Psoas muscle (tissue), 8 donors: Measurements from ENCODE around the gene TMA7. TPM values are rescaled to one million over a fixed set of nuclear protein-coding genes. Genes with fewer than 3 reads are reported as not detected.

ENCODE experiments used
- ATAC-seq, 4 donors: fragments of 200-7000 bp; cut with Tn5 transposase; one replicate each; pipeline ENCODE4 v1.9.1; 2020; ENCODE audit warnings: moderate library complexity in 3 of 4, mild to moderate bottlenecking in 2 of 4
- DNase-seq, 2 donors: peaks; one replicate each; pipeline ENCODE4 v3.0.0-alpha.2; 2020
- H3K27ac ChIP-seq: fragments of 200-600 bp; one replicate; pipeline ENCODE4 v1.8.0; 2022
- H3K27me3 ChIP-seq, 3 donors: fragments of 200-600 bp in 1 of 3; one replicate each; pipeline versions ENCODE4 v1.6.1 to v1.8.0; 2013 to 2022; ENCODE audit warnings: low read length in 2 of 3, mild to moderate bottlenecking in 2 of 3, moderate library complexity in 1 of 3; ENCODE audit not compliant: insufficient read depth in 3 of 3
- H3K36me3 ChIP-seq, 2 donors: fragments of 200-600 bp in 1 of 2; one replicate each; pipeline versions ENCODE4 v1.6.1 to v1.8.0; 2013 to 2022; ENCODE audit warnings: low read depth in 1 of 2, mild to moderate bottlenecking in 1 of 2, moderate library complexity in 1 of 2; ENCODE audit not compliant: insufficient read depth in 1 of 2
- H3K4me1 ChIP-seq: fragments of 200-600 bp; one replicate; pipeline ENCODE4 v1.8.0; 2022
- H3K4me3 ChIP-seq: fragments of 200-600 bp; one replicate; pipeline ENCODE4 v1.8.0; 2022; ENCODE audit warnings: mild to moderate bottlenecking
- H3K9me3 ChIP-seq: fragments of 200-600 bp; one replicate; pipeline ENCODE4 v1.8.0; 2022
- CTCF ChIP-seq: fragments of 200-600 bp; IDR thresholded peaks from one replicate; pipeline ENCODE4 v1.8.0; 2022; ENCODE audit warnings: antibody characterized with exemption
- WGBS, 3 donors: extraction: QIAGEN DNeasy Blood & Tissue Kit; methylation state at CpG; one replicate each; pipeline versions ENCODE4 v1.1.6 to v1.1.7; 2013; 5-methylcytosine and 5-hydroxymethylcytosine counted together
- intact Hi-C, 2 donors: fragments of 100-400 bp; cut with DNase I; formaldehyde crosslinking; loops; one replicate each; pipeline versions ENCODE4 v1.11.0 to v1.14.2; 2022
- polyA plus RNA-seq, 3 donors: library from polyadenylated mRNA; stranded (reverse); fragments of 200-250 nt; gene quantifications; one replicate each; pipeline ENCODE4 v1.2.3, GENCODE V29; 2013
- total RNA-seq, 4 donors: library from RNA; stranded (reverse); fragmentation: NEBNext Ultra II Directional in 2 of 4; extraction: Animal tissue kit (Norgen Biotek cat#: 25700) in 2 of 4; gene quantifications; one replicate each; pipeline versions ENCODE4 v1.2.1 to v1.2.4, GENCODE V29; 2021 to 2023
- donor health status: healthy with polysubstance abuse.
- donor health status: DM: no; HTN: no; CAD: no; lungs with moderate emphysema.
- donor health status: Bipolar disorder and iron deficiency.
- donor health status: healthy.
- donor health status: DM: yes; HTN: yes; CAD: no.
- donor health status: DM: no; HTN: no; CAD: no.
- donor health status: DM: no; HTN: no; CAD: no.
- donor health status: DM: yes; HTN: yes; CAD: no.

The TMA7 gene
- total and polyA plus RNA-seq, 7 donors: 156 to 342 (median 218) TPM

GRCh38 chr3:48466386-48467109 is 26.5 kb downstream of the TMA7 start:
- Histone ChIP-seq H3K27me3 (no peaks in the 10 kb centered on the region), H3K4me3 (peak overlapping the region; percentile 77), H3K36me3 (peaks cover 0 to 25% of the 10 kb centered on the region in 2 donors), H3K27ac (peak overlapping the region; percentile 99), H3K4me1 (peaks cover 34% of the 10 kb centered on the region), H3K9me3 (no peaks in the 10 kb centered on the region)
- intact Hi-C loops: loop anchor here (5.0 to 10.0 kb wide), 2 partner anchors 41 to 218 kb away; partner anchors contain the start of gene NCKIPSD (in 1 of the 2)
- DNase-seq: peak in 1 of 2 donors; percentile 68
- WGBS, 3 donors: 4 to 9% (median 7%) methylated on average over 19 of the region's 19 CpGs
- TF ChIP-seq CTCF: no peak
- ATAC-seq: peak; percentile 1 to 14 (median 4)

DNA sequence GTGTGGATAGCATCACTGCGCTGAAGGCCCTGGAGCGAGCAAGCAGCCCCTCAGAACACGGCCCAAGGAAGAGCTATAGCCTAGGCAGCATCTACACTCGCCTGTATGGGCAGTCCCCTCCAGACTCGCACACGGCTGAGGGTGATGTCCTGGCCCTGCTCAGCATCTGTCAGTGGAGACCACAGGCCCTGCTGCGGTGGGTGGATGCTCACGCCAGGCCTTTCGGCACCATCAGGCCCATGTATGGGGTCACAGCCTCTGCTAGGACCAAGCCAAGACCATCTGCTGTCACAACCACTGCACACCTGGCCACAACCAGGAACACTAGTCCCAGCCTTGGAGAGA is 27.0 kb downstream of the TMA7 start:
- intact Hi-C loops: loop anchor here (5.0 to 10.0 kb wide), 2 partner anchors 40 to 218 kb away; partner anchors contain the start of gene NCKIPSD (in 1 of the 2)
- ATAC-seq: no peak
- H3K4me1 ChIP-seq: peaks cover 40% of the 10 kb centered on the region
- WGBS, 3 donors: 48 to 50% (median 50%) methylated on average over 9 of the region's 9 CpGs
- DNase-seq: no peak
- H3K9me3 ChIP-seq: no peaks in the 10 kb centered on the region
- peaks cover 0 to 20% of the 10 kb centered on the region in 2 donors for H3K36me3 ChIP-seq
- H3K27ac ChIP-seq: peak overlapping the region; percentile 99
- no peak for TF ChIP-seq CTCF
- H3K4me3 ChIP-seq: peak overlapping the region; percentile 77
- H3K27me3 ChIP-seq: no peaks in the 10 kb centered on the region

- Histone ChIP-seq H3K9me3 (no peaks in the 10 kb centered on the region), H3K27me3 (no peaks in the 10 kb centered on the region), H3K4me3 (peak overlapping the region; percentile 77), H3K36me3 (peaks cover 0 to 20% of the 10 kb centered on the region in 2 donors), H3K27ac (peak overlapping the region; percentile 99), H3K4me1 (peaks cover 43% of the 10 kb centered on the region)
- DNase-seq: no peak
- ATAC-seq: no peak
- 50 to 57% (median 52%) methylated on average over 7 of the region's 7 CpGs for WGBS, 3 donors
- TF ChIP-seq CTCF: no peak
- intact Hi-C loops: loop anchor here (5.0 to 10.0 kb wide), 2 partner anchors 40 to 217 kb away; partner anchors contain the start of gene NCKIPSD (in 1 of the 2)
These were observed 27.6 kb downstream of the TMA7 start for GRCh38 chr3:48467473-48468267.

GRCh38 chr3:48468329-48468731 is 28.3 kb downstream of the TMA7 start:
- no peaks in the 10 kb centered on the region for H3K9me3 ChIP-seq
- H3K36me3 ChIP-seq: peaks cover 0 to 20% of the 10 kb centered on the region in 2 donors
- no peaks in the 10 kb centered on the region for H3K27me3 ChIP-seq
- no peak for DNase-seq
- ATAC-seq: no peak
- peaks cover 43% of the 10 kb centered on the region for H3K4me1 ChIP-seq
- peak overlapping the region; percentile 77 for H3K4me3 ChIP-seq
- WGBS, 3 donors: 49 to 61% (median 50%) methylated on average over 8 of the region's 8 CpGs
- intact Hi-C loops: loop anchor here (5.0 to 10.0 kb wide), 2 partner anchors 39 to 216 kb away; partner anchors contain the start of gene NCKIPSD (in 1 of the 2)
- no peak for TF ChIP-seq CTCF
- no peak overlapping the region for H3K27ac ChIP-seq
